ENCODE measurements around the gene OR52K1.

DNA sequence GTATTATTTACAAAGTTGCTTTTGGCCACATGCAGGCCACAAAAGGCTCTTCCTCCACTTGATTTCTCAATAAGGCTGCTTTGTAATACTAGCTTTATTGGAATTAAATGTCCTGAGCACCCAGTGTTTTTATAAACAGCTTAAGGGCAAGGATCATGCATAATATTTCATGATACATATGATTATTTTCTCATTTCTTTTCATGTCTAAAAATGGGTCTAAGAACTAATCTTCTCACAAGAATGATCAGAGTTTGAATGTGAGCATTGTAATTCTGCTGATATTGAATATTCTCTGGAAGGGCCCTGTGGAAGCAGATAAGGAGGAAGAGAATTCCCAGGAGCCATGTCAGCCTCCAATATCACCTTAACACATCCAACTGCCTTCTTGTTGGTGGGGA lies 33.5 kb upstream of the OR52K1 start, which contains the start of gene OR52K2:
- TF ChIP-seq, protein P1, sequence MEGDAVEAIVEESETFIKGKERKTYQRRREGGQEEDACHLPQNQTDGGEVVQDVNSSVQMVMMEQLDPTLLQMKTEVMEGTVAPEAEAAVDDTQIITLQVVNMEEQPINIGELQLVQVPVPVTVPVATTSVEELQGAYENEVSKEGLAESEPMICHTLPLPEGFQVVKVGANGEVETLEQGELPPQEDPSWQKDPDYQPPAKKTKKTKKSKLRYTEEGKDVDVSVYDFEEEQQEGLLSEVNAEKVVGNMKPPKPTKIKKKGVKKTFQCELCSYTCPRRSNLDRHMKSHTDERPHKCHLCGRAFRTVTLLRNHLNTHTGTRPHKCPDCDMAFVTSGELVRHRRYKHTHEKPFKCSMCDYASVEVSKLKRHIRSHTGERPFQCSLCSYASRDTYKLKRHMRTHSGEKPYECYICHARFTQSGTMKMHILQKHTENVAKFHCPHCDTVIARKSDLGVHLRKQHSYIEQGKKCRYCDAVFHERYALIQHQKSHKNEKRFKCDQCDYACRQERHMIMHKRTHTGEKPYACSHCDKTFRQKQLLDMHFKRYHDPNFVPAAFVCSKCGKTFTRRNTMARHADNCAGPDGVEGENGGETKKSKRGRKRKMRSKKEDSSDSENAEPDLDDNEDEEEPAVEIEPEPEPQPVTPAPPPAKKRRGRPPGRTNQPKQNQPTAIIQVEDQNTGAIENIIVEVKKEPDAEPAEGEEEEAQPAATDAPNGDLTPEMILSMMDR (IDR thresholded peaks at IDR 0.05), result no peak
- no peak for TF ChIP-seq POLR2A (IDR thresholded peaks at IDR 0.05)

All from esophagus squamous epithelium (tissue), 4 donors.